Liver (tissue), 3 donors: ENCODE data around the gene SLC4A5.

Source experiments
- FOXA2 ChIP-seq: IDR thresholded peaks from 2 replicates; pipeline ENCODE4 v1.6.1; 2016; ENCODE audit warnings: antibody characterized with exemption
- GABPA ChIP-seq, 2 donors: IDR thresholded peaks in 1 of 2; conservative IDR thresholded peaks in 1 of 2; 2 replicates each; pipeline ENCODE4 v1.6.1; 2016; ENCODE audit warnings: antibody characterized with exemption in 2 of 2, mild to moderate bottlenecking in 1 of 2, moderate library complexity in 1 of 2
- HNF4A ChIP-seq, 2 donors: conservative IDR thresholded peaks; 2 replicates each; pipeline ENCODE4 v1.6.1; 2016; ENCODE audit warnings: antibody characterized with exemption in 2 of 2, mild to moderate bottlenecking in 2 of 2
- NR2F2 ChIP-seq: IDR thresholded peaks from 2 replicates; pipeline ENCODE4 v1.6.1; 2016; ENCODE audit warnings: antibody characterized with exemption
- RAD21 ChIP-seq, 2 donors: IDR thresholded peaks; 2 replicates each; pipeline ENCODE4 v1.6.1; 2016; ENCODE audit warnings: antibody characterized with exemption in 2 of 2, mild to moderate bottlenecking in 2 of 2
- RXRA ChIP-seq, 2 donors: IDR thresholded peaks; 2 replicates each; pipeline ENCODE4 v1.6.1; 2017 to 2018; ENCODE audit warnings: antibody characterized with exemption in 2 of 2, mild to moderate bottlenecking in 1 of 2
- SP1 ChIP-seq: IDR thresholded peaks from 2 replicates; pipeline ENCODE4 v1.6.1; 2018; ENCODE audit warnings: antibody characterized with exemption, mild to moderate bottlenecking
- TF ChIP-seq, protein P1 (sequence below): fragments of 150-350 bp; IDR thresholded peaks from 2 replicates; pipeline ENCODE4 v1.5.1; 2017; ENCODE audit warnings: improper control_type of control experiment, low read depth, low read length; ENCODE audit not compliant: missing input control
- TF ChIP-seq, protein P2 (sequence below): IDR thresholded peaks from 2 replicates; pipeline ENCODE4 v1.6.1; 2016; ENCODE audit warnings: antibody characterized with exemption
- donor health status: healthy.
- donor health status: healthy.

DNA sequence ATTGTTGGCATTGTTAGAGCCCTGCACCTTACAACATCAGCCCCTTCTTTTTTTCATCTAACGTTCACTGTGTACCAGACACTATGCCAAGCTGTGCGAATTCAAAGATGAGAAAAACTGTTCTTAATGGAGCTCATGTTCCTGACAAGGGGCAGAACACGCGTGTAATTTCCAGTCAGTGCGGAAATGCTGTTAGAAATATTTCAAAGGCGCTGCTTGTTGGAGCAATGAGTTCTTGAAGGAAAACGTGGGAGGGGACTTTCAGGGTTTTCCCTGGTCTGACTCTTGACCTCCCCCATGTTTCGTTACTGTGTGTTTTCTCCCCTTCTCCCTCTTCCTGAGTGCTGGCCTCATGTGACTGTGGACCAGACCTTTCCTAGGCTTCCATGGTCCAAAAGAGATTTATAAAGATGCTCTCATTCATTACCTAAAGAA lies 143.3 kb downstream of the SLC4A5 start:
- TF ChIP-seq, protein P1, sequence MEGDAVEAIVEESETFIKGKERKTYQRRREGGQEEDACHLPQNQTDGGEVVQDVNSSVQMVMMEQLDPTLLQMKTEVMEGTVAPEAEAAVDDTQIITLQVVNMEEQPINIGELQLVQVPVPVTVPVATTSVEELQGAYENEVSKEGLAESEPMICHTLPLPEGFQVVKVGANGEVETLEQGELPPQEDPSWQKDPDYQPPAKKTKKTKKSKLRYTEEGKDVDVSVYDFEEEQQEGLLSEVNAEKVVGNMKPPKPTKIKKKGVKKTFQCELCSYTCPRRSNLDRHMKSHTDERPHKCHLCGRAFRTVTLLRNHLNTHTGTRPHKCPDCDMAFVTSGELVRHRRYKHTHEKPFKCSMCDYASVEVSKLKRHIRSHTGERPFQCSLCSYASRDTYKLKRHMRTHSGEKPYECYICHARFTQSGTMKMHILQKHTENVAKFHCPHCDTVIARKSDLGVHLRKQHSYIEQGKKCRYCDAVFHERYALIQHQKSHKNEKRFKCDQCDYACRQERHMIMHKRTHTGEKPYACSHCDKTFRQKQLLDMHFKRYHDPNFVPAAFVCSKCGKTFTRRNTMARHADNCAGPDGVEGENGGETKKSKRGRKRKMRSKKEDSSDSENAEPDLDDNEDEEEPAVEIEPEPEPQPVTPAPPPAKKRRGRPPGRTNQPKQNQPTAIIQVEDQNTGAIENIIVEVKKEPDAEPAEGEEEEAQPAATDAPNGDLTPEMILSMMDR, result no peak
- no peak for TF ChIP-seq FOXA2
- no peak for TF ChIP-seq HNF4A (conservative IDR thresholded peaks at IDR 0.05)
- TF ChIP-seq, protein P2, sequence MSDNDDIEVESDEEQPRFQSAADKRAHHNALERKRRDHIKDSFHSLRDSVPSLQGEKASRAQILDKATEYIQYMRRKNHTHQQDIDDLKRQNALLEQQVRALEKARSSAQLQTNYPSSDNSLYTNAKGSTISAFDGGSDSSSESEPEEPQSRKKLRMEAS, result no peak
- TF ChIP-seq RXRA (IDR thresholded peaks at IDR 0.05), result no peak
- no peak for TF ChIP-seq GABPA (IDR thresholded peaks at IDR 0.05 in 1 of 2, conservative IDR thresholded peaks at IDR 0.05 in 1 of 2)
- no peak for TF ChIP-seq RAD21 (IDR thresholded peaks at IDR 0.05)
- TF ChIP-seq SP1, result no peak
- no peak for TF ChIP-seq NR2F2
